HFF-Myc (cell line): Measurements from ENCODE around the gene SMOC2.

Experiments used
- DNase-seq: peaks from one replicate; pipeline ENCODE4 v3.0.0-alpha.2; 2011; ENCODE audit warnings: low read depth; ENCODE audit errors: extremely low read depth
- H3K4me3 ChIP-seq: replicated peaks from 2 replicates; pipeline ENCODE4 v1.5.1; 2011; ENCODE audit warnings: low read depth, mild to moderate bottlenecking, control low read depth, low read length
- TF ChIP-seq, protein P1 (sequence below): IDR thresholded peaks from 2 replicates; pipeline ENCODE4 v1.5.1; 2012; ENCODE audit warnings: mild to moderate bottlenecking, low read depth, low read length, control low read depth; ENCODE audit errors: missing control alignments

Gene SMOC2

DNA sequence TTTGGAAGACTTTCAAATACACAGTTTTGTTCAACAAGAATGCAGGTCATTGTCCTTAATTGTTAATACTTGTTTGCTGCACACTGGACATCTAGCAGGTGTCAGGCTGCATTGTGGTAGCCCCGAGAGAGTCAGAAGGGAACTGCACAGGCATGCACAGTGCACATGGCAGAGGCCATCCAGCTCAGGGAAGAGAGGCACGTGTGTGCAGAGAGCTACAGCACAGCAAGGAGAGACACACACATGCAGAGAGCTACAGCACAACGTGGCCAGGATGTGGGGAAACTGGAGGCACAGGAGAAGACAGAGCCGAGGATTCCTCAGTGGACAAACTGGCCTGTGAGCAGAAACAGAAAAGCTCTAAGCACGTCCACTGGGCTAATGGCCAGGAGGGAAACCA, 272.0 kb downstream of the SMOC2 start:
- H3K4me3 ChIP-seq = no peak overlapping the region
- TF ChIP-seq, protein P1, sequence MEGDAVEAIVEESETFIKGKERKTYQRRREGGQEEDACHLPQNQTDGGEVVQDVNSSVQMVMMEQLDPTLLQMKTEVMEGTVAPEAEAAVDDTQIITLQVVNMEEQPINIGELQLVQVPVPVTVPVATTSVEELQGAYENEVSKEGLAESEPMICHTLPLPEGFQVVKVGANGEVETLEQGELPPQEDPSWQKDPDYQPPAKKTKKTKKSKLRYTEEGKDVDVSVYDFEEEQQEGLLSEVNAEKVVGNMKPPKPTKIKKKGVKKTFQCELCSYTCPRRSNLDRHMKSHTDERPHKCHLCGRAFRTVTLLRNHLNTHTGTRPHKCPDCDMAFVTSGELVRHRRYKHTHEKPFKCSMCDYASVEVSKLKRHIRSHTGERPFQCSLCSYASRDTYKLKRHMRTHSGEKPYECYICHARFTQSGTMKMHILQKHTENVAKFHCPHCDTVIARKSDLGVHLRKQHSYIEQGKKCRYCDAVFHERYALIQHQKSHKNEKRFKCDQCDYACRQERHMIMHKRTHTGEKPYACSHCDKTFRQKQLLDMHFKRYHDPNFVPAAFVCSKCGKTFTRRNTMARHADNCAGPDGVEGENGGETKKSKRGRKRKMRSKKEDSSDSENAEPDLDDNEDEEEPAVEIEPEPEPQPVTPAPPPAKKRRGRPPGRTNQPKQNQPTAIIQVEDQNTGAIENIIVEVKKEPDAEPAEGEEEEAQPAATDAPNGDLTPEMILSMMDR = no peak
- DNase-seq = no peak

DNA sequence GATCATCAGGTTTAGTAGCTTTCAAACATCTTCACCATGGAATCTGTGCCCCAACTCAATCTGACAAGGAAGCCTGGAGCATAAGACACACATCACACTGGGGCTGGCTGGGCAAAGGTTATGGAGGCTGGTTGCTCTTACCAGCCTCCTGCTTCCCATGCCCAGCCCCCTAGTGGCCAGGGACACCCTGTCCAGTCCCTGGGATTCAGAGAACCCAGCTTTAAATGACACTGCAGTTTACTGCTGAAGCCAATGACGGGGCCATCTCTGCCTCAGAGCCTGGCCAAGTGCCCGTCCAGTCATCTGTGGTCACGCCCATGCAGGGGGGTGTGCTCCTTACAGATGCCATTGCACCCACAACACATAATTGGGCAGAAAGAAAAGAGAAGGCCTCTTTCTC, 272.9 kb downstream of the SMOC2 start:
- no peak for DNase-seq
- TF ChIP-seq, protein P1 = no peak
- H3K4me3 ChIP-seq = no peak overlapping the region

DNA sequence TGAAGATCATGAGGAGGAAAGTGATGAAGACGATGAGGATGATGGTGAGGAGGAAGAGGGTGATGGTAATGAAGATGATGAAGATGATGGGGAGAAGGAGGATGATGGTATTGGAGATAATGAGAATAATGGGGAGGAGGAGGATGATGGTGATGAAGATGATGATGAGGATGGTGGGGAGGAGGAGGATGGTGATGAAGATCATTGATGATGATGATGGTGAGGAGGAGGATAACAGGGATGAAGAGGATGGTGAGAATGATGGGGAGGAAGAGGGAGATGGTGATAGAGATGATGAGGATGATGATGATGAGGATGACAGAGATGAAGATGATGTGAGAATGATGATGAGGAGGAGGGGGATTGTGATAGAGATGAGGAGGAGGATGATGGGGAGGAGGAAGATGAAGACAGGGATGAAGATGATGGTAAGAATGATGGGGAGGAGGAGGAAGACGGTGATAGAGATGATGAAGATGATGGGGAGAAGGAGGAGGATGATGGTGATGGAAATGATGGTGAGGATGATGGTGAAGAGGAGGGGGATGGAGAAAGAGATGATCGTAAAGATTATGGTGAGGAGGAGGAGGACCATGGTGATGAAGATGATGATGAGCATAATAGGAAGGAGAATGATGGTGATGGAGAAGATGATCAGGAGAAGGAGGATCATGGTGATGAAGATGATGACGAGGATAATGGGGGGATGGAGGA, 273.7 kb downstream of the SMOC2 start:
- no peak overlapping the region for H3K4me3 ChIP-seq
- no peak for DNase-seq
- TF ChIP-seq, protein P1 = no peak

DNA sequence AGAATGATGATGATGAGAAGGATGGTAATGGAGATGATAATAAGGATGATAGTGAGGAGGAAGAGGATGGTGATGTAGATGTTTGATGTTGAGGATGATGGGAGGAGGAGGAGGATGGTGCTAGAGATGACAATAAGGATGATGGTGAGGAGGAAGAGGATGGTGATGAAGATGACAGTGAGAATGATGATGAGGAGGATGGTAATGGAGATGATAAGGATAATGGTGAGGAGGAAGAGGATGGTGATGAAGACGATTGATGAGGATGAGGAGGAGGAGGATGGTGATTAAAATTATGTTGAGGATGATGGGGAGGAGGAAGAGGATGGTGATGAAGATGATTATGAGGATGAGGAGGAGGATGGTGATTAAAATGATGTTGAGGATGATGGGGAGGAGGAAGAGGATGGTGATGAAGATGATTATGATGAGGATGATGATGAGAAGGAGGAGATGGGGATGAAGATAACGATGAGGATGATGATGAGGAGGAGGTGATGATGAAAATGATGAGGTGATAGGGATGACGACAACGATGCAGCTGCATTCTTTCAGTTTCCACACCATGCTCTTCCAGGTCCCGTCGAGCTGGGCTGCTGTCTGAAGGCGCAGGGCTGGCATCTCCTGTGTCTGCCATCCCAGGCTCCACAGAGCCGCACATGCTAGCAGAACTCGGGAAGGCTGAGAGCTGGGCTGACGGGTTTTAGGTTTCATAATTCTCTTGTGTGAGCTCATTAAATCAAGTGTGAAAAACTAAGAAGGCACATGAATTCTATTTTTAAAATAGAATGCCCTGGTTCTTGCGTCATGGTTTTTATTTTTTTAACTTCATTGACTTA, 274.9 kb downstream of the SMOC2 start:
- TF ChIP-seq, protein P1 = no peak

DNA sequence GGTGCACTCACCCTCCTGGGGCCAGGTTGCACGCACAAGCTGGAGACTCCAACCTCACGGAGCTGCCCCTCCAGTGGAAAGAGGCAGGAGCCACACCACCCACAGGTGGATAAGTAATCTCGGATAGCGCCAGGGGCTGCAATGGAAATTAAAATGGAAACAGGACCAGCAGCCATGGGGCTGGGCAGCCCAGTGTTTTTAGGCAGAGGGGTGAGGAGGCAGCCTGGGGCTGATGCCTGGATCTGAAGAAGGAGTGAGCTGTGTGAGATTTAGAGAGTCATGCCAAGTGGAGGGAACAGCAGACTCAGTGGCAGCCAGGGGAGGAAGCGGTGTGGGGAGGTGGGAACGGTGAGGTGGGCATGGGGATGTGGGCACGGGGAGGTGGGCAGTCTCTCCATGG, 275.6 kb downstream of the SMOC2 start:
- TF ChIP-seq, protein P1 = no peak
- DNase-seq = no peak
- no peak overlapping the region for H3K4me3 ChIP-seq

More for the DNA sequence above, 274.9 kb downstream of the SMOC2 start:
- H3K4me3 ChIP-seq = no peak overlapping the region
- DNase-seq = no peak

DNA sequence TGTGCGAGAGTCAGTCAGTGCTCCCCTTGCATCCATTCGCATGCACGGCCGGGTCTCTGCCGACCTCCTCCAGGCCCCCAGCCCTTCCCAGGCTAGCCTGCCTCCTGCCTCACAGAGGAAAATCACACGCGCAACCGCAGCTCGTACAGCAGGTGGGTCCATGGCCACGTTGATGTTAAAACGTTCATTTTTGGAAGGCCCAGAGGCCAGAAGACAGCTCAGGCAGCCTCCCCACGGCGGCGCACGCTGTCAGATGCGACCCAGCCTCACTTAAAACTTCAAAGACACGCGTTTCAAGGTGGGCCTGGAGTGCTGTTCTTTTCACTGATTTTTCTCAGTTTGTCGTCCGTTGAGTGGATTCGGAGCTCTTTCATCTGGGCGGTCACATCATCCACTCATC, 276.5 kb downstream of the SMOC2 start:
- H3K4me3 ChIP-seq = no peak overlapping the region
- no peak for DNase-seq
- TF ChIP-seq, protein P1 = no peak
